RWPE1 (cell line): Measurements from ENCODE around the gene PRKAR2B.

Experiments
- CTCF ChIA-PET: fragments of 350-600 bp; sonication (Branson Sonifier 250); formaldehyde crosslinking; extraction: SDS; loops from one replicate; lab custom pipeline; 2021; lab: Yijun Ruan, JAX
- POLR2A ChIA-PET: fragments of 400-600 bp; formaldehyde crosslinking; extraction: SDS; loops from one replicate; lab custom pipeline; 2020; ENCODE audit warnings: antibody characterized with exemption; ENCODE audit not compliant: low non-redundant PET; lab: Yijun Ruan, JAX
- DNase-seq: peaks from one replicate; pipeline ENCODE4 v3.0.0; 2012; ENCODE audit warnings: low spot score
- H3K27ac ChIP-seq: fragments of 450-650 bp; 2 replicates; pipeline ENCODE4 v1.5.1; 2017
- TF ChIP-seq, protein P1 (sequence below): fragments of 450-650 bp; conservative IDR thresholded peaks from 2 replicates; pipeline ENCODE4 v1.5.1; 2017; ENCODE audit warnings: low read depth, mild to moderate bottlenecking

PRKAR2B gene

DNA sequence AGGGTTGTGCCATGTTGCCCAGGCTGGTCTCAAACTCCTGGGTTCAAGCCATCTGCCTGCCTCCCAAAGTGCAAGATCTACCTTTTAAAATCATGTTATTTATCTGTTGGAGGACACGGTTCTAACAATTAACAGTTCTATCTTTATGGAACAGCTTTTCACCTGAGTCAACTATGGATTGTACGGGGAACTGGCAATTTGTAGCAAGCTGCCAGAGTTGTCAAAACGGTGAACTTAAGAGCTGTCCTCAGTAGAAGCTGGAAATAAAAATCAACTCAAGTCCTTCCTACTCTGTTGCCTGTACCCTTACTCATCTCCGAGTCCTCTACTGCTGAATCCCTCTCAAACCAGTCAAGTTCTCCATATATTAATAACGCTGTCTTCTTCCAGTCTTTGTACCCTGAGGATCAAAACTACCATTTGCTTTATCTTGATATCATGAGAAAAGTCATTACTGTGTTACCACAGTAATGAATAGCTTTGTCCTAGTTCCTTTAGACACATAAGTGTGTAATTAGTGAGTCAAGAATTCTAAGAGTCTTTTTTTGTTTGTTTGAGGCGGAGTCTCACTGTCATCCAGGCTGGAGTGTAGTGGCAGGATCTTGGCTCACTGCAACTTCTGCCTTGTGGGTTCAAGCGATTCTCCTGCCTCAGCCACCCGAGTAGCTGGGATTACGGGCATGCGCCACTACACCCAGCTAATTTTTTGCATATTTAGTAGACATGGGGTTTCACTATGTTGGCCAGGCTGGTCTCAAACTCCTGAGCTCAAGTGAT is 152.5 kb downstream of the PRKAR2B start:
- H3K27ac ChIP-seq = no peak overlapping the region
- TF ChIP-seq, protein P1, sequence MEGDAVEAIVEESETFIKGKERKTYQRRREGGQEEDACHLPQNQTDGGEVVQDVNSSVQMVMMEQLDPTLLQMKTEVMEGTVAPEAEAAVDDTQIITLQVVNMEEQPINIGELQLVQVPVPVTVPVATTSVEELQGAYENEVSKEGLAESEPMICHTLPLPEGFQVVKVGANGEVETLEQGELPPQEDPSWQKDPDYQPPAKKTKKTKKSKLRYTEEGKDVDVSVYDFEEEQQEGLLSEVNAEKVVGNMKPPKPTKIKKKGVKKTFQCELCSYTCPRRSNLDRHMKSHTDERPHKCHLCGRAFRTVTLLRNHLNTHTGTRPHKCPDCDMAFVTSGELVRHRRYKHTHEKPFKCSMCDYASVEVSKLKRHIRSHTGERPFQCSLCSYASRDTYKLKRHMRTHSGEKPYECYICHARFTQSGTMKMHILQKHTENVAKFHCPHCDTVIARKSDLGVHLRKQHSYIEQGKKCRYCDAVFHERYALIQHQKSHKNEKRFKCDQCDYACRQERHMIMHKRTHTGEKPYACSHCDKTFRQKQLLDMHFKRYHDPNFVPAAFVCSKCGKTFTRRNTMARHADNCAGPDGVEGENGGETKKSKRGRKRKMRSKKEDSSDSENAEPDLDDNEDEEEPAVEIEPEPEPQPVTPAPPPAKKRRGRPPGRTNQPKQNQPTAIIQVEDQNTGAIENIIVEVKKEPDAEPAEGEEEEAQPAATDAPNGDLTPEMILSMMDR = no peak
- ChIA-PET CTCF (no interaction called here), POLR2A (no interaction called here)
- DNase-seq = no peak

DNA sequence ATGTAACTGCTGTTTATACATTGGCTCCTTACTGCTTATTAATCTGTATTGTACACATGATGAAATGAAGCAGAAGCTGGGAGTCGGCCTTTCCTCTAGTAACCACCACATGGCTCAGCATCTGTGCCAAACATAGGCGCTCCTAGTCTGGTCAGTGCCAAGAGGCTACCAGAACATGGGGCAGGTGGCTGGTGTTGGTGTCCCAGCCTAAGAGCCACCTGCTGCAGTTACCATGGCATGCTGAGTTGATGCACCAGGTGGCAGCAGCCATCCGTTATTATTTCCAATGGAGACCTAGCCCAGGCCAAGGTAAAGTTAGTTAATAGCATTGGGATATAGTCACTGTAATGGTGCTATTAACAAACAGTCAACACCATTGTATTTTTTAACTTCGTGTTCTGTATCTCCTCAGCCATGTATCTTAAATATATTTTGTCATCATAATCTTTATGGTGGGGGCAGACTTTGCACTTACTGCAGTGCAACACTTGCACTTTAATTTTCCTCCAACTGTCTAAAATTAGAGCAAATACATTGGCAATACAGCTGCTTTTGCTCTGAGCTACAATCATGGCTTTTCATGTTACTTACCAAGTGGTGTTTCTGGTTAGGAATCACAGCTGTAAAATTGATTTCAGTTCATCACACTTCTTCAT is 157.4 kb downstream of the PRKAR2B start:
- no peak overlapping the region for H3K27ac ChIP-seq
- TF ChIP-seq, protein P1 = peak; percentile 45
- ChIA-PET CTCF (interaction anchor here (1.8 kb wide), 1 partner anchor 8 kb away, joined by 4 read pairs; no protein-coding TSS in a partner anchor), POLR2A (no interaction called here)
- DNase-seq = peak; percentile 66

DNA sequence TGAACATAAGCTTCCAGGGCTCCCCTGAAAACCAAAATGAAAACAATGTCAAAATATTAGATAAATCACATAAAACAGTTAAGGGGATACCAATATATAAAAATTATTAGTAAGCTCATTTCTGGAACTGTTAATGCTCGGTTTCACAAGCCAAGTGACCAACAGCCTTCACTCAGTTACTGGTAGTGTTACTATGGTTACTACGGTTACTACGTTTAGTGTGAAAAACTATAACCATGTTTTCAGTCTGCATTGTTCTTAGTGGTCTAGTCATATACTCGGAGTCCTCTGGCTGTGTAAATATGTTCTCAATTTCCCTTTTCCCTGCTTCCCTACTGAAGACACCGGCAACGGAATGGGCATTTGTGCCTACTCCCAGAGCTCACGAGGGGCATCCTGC is 159.1 kb downstream of the PRKAR2B start:
- ChIA-PET POLR2A (no interaction called here), CTCF (interaction anchor here (0.6 to 1.8 kb wide), 3 partner anchors 10 to 612 kb away, joined by 3 to 4 read pairs (median 3); no protein-coding TSS in a partner anchor)
- H3K27ac ChIP-seq = no peak overlapping the region
- TF ChIP-seq, protein P1 = no peak
- DNase-seq = no peak

DNA sequence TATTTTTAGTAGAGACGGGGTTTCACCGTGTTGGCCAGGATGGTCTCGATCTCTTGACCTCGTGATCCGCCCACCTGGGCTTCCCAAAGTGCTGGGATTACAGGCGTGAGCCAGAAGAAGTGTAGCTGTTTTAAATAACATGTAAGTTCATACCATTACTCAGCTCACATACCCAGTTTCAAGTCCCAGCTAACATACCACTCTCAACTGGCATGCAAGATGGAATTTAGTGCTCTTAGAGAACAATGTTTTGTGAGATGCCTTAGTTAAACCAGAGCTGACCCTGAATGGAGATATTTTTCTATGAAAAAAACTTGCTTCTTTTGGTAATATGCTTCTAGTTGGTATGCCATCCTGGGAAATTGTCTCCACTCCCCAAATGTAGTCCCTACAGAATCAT is 161.6 kb downstream of the PRKAR2B start:
- CTCF ChIA-PET = no interaction called here
- no peak for DNase-seq
- TF ChIP-seq, protein P1 = no peak
- no peak overlapping the region for H3K27ac ChIP-seq
- POLR2A ChIA-PET = no interaction called here

GRCh38 chr7:107206706-107207105 is 162.2 kb downstream of the PRKAR2B start:
- TF ChIP-seq, protein P1 = no peak
- POLR2A ChIA-PET = no interaction called here
- CTCF ChIA-PET = no interaction called here

GRCh38 chr7:107207459-107207858 is 163.0 kb downstream of the PRKAR2B start:
- no peak for DNase-seq
- ChIA-PET CTCF (interaction anchor here (0.7 kb wide), 1 partner anchor 35 kb away, joined by 3 read pairs; no protein-coding TSS in a partner anchor), POLR2A (no interaction called here)
- H3K27ac ChIP-seq = no peak overlapping the region
- TF ChIP-seq, protein P1 = no peak

More at GRCh38 chr7:107206706-107207105, 162.2 kb downstream of the PRKAR2B start:
- no peak overlapping the region for H3K27ac ChIP-seq
- DNase-seq = no peak
